ENCODE results near the gene DNAH14. TPM values are rescaled to one million over a fixed set of nuclear protein-coding genes. Genes with fewer than 3 reads are reported as not detected.

The DNAH14 gene
- total RNA-seq, 1 experiment from 2014 or later: 57.3 TPM

- Mint-ChIP-seq H3K4me3 (ENCODE audit: unreplicated experiment) (no peak overlapping the region), H3K36me3 (ENCODE audit: insufficient read depth, unreplicated experiment) (no peaks in the 10 kb centered on the region), H3K4me1 (ENCODE audit: low read depth, unreplicated experiment) (peaks cover 6% of the 10 kb centered on the region), H3K27me3 (ENCODE audit: insufficient read depth, unreplicated experiment) (peaks cover 16% of the 10 kb centered on the region), H3K9me3 (ENCODE audit: unreplicated experiment) (no peaks in the 10 kb centered on the region), H3K27ac (ENCODE audit: unreplicated experiment) (no peak overlapping the region)
- Histone ChIP-seq H3K4me3 (ENCODE audit: low read depth, low read length) (no peak overlapping the region), H3K9me3 (no peaks in the 10 kb centered on the region), H3K27me3 (replicated peaks; ENCODE audit: control insufficient read depth, insufficient read depth, low read length) (no peaks in the 10 kb centered on the region), H3K36me3 (ENCODE audit: control insufficient read depth, insufficient read depth, low read length) (no peaks in the 10 kb centered on the region), H3K4me1 (no peaks in the 10 kb centered on the region)
- intact Hi-C loops (cut with micrococcal nuclease; ENCODE audit: unreplicated experiment): no loop called here
- TF ChIP-seq, protein P1, sequence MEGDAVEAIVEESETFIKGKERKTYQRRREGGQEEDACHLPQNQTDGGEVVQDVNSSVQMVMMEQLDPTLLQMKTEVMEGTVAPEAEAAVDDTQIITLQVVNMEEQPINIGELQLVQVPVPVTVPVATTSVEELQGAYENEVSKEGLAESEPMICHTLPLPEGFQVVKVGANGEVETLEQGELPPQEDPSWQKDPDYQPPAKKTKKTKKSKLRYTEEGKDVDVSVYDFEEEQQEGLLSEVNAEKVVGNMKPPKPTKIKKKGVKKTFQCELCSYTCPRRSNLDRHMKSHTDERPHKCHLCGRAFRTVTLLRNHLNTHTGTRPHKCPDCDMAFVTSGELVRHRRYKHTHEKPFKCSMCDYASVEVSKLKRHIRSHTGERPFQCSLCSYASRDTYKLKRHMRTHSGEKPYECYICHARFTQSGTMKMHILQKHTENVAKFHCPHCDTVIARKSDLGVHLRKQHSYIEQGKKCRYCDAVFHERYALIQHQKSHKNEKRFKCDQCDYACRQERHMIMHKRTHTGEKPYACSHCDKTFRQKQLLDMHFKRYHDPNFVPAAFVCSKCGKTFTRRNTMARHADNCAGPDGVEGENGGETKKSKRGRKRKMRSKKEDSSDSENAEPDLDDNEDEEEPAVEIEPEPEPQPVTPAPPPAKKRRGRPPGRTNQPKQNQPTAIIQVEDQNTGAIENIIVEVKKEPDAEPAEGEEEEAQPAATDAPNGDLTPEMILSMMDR (IDR thresholded peaks at IDR 0.05; ENCODE audit: insufficient read depth in 1 of 2, low read depth in 1 of 2, low read length in 1 of 2, severe bottlenecking in 1 of 2, unreplicated experiment in 1 of 2): no peak
- POLR2A ChIA-PET: no interaction called here
- no TSS peak for BruUV-seq (replicated peaks)
- CTCF ChIA-PET: no interaction called here
- no peak for DNase-seq
Measured at GRCh38 chr1:225354906-225355305, 425.4 kb downstream of the DNAH14 start.

DNA sequence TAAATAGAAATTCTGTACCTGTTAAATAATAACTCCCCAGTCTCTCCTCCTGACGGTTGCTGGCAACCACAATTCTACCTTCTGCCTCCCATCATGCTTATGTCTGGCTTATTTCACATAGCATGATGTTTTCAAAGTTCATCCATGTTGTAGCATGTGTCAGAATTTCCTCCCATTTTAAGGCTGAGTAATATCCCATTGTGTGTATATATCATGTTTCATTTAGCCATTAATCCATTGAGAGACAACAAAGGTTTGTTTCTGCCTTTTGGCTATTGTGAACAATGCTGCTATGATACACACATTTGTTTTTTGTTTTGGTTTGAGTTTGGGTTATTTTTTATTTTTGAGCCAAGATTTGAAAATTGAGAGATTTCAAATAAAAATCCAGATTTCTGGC, 426.4 kb downstream of the DNAH14 start:
- ChIA-PET CTCF (no interaction called here), POLR2A (no interaction called here)
- Mint-ChIP-seq H3K27ac (ENCODE audit: unreplicated experiment) (no peak overlapping the region), H3K9me3 (ENCODE audit: unreplicated experiment) (no peaks in the 10 kb centered on the region), H3K27me3 (ENCODE audit: insufficient read depth, unreplicated experiment) (peaks cover 11% of the 10 kb centered on the region), H3K4me1 (ENCODE audit: low read depth, unreplicated experiment) (no peaks in the 10 kb centered on the region), H3K36me3 (ENCODE audit: insufficient read depth, unreplicated experiment) (no peaks in the 10 kb centered on the region), H3K4me3 (ENCODE audit: unreplicated experiment) (no peak overlapping the region)
- no peaks in the 10 kb centered on the region for H3K27me3 ChIP-seq (replicated peaks; ENCODE audit: control insufficient read depth, insufficient read depth, low read length)
- intact Hi-C loops (cut with micrococcal nuclease; ENCODE audit: unreplicated experiment): no loop called here
- BruUV-seq (replicated peaks): no TSS peak
- no peak overlapping the region for H3K4me3 ChIP-seq (ENCODE audit: low read depth, low read length)
- H3K36me3 ChIP-seq (ENCODE audit: control insufficient read depth, insufficient read depth, low read length): no peaks in the 10 kb centered on the region
- no peaks in the 10 kb centered on the region for H3K9me3 ChIP-seq
- TF ChIP-seq, protein P1 (IDR thresholded peaks at IDR 0.05; ENCODE audit: insufficient read depth in 1 of 2, low read depth in 1 of 2, low read length in 1 of 2, severe bottlenecking in 1 of 2, unreplicated experiment in 1 of 2): no peak
- no peak for DNase-seq
- no peaks in the 10 kb centered on the region for H3K4me1 ChIP-seq

DNA sequence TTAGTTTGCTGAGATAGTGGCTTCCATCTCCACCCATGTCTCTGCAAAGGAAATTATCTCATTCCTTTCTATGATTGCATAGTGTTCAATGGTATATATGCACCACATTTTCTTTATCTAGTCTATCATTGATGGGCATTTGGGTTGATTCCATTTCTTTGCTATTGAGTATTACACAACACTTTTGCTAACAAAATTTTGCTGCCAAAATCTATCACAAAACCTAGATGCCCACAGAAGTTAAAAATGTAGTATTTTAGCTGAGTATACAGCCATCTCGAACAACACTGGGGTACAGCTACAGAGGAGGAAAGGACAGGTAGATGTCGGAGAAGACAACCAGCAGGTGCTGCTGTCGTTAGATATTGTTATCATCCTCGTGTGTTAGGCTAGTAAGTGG, 430.6 kb downstream of the DNAH14 start:
- H3K4me3 Mint-ChIP-seq (ENCODE audit: unreplicated experiment): no peak overlapping the region
- H3K9me3 ChIP-seq: no peaks in the 10 kb centered on the region
- H3K4me1 Mint-ChIP-seq (ENCODE audit: low read depth, unreplicated experiment): no peaks in the 10 kb centered on the region
- CTCF ChIA-PET: no interaction called here
- H3K4me1 ChIP-seq: no peaks in the 10 kb centered on the region
- no peak overlapping the region for H3K4me3 ChIP-seq (ENCODE audit: low read depth, low read length)
- H3K27me3 ChIP-seq (replicated peaks; ENCODE audit: control insufficient read depth, insufficient read depth, low read length): no peaks in the 10 kb centered on the region
- H3K36me3 Mint-ChIP-seq (ENCODE audit: insufficient read depth, unreplicated experiment): no peaks in the 10 kb centered on the region
- POLR2A ChIA-PET: no interaction called here
- intact Hi-C loops (cut with micrococcal nuclease; ENCODE audit: unreplicated experiment): no loop called here
- no peaks in the 10 kb centered on the region for H3K36me3 ChIP-seq (ENCODE audit: control insufficient read depth, insufficient read depth, low read length)
- TF ChIP-seq, protein P1 (IDR thresholded peaks at IDR 0.05; ENCODE audit: insufficient read depth in 1 of 2, low read depth in 1 of 2, low read length in 1 of 2, severe bottlenecking in 1 of 2, unreplicated experiment in 1 of 2): no peak
- BruUV-seq (replicated peaks): no TSS peak
- no peak for DNase-seq
- no peaks in the 10 kb centered on the region for H3K9me3 Mint-ChIP-seq (ENCODE audit: unreplicated experiment)
- peaks cover 8% of the 10 kb centered on the region for H3K27me3 Mint-ChIP-seq (ENCODE audit: insufficient read depth, unreplicated experiment)
- no peak overlapping the region for H3K27ac Mint-ChIP-seq (ENCODE audit: unreplicated experiment)

Data from Caco-2 (cell line).